ENCODE results near the gene MPO.

GRCh38 chr17:58268326-58268725 is 12.4 kb downstream of the MPO start:
- TF ChIP-seq CTCF (conservative IDR thresholded peaks at IDR 0.05) (no peak), EZH2 (IDR thresholded peaks at IDR 0.05; ENCODE audit: low read depth) (no peak)

Data from PC-9 (cell line).